ENCODE data around the gene HAUS1.

DNA sequence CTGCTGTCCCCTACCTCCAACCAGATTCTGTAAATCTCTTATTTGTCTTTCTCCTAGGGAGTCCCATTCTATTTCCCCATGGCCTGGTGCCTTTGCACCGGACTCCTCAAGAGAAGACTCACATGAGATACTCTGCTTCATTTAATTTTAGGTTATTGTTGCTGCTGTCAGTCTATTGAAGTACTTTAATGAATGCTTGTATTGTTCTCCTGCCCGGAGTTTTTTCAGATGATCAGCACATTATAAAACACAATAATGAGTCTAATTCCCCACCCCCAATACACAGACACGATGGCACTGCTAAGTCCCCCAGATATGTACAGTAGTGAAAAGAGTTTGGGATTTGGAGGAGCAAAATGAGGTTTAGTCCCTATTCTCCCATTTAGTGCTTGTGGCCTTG lies 58.9 kb downstream of the HAUS1 start:
- TF ChIP-seq, protein P1, sequence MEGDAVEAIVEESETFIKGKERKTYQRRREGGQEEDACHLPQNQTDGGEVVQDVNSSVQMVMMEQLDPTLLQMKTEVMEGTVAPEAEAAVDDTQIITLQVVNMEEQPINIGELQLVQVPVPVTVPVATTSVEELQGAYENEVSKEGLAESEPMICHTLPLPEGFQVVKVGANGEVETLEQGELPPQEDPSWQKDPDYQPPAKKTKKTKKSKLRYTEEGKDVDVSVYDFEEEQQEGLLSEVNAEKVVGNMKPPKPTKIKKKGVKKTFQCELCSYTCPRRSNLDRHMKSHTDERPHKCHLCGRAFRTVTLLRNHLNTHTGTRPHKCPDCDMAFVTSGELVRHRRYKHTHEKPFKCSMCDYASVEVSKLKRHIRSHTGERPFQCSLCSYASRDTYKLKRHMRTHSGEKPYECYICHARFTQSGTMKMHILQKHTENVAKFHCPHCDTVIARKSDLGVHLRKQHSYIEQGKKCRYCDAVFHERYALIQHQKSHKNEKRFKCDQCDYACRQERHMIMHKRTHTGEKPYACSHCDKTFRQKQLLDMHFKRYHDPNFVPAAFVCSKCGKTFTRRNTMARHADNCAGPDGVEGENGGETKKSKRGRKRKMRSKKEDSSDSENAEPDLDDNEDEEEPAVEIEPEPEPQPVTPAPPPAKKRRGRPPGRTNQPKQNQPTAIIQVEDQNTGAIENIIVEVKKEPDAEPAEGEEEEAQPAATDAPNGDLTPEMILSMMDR (IDR thresholded peaks at IDR 0.05) = no peak
- TF ChIP-seq POLR2A (IDR thresholded peaks at IDR 0.05) = no peak
